ENCODE results near the gene SIPA1L3. TPM values are rescaled to one million over a fixed set of nuclear protein-coding genes. Genes with fewer than 3 reads are reported as not detected.
A peak's percentile ranks its signal among the peaks of the same experiment; 100 is the strongest.

The SIPA1L3 gene, protein sequence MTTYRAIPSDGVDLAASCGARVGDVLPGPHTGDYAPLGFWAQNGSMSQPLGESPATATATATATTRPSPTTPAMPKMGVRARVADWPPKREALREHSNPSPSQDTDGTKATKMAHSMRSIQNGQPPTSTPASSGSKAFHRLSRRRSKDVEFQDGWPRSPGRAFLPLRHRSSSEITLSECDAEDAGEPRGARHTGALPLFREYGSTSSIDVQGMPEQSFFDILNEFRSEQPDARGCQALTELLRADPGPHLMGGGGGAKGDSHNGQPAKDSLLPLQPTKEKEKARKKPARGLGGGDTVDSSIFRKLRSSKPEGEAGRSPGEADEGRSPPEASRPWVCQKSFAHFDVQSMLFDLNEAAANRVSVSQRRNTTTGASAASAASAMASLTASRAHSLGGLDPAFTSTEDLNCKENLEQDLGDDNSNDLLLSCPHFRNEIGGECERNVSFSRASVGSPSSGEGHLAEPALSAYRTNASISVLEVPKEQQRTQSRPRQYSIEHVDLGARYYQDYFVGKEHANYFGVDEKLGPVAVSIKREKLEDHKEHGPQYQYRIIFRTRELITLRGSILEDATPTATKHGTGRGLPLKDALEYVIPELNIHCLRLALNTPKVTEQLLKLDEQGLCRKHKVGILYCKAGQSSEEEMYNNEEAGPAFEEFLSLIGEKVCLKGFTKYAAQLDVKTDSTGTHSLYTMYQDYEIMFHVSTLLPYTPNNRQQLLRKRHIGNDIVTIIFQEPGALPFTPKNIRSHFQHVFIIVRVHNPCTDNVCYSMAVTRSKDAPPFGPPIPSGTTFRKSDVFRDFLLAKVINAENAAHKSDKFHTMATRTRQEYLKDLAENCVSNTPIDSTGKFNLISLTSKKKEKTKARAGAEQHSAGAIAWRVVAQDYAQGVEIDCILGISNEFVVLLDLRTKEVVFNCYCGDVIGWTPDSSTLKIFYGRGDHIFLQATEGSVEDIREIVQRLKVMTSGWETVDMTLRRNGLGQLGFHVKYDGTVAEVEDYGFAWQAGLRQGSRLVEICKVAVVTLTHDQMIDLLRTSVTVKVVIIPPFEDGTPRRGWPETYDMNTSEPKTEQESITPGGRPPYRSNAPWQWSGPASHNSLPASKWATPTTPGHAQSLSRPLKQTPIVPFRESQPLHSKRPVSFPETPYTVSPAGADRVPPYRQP (N-terminal part only)
- polyA plus RNA-seq (2011; rRNA removed) (28.9 and 47.8 TPM in 2 replicates), polyA plus RNA-seq (2017; fragmentation: RNase III; extraction: RNeasy Plus Mini Kit Qiagen cat#74134 plus additional on column Dnase treatment) (50.6 to 55.4 TPM (median 53.9 TPM) in 3 replicates), polyA minus RNA-seq (2011; rRNA and poly(A)+ RNA removed) (156 and 168 TPM in 2 replicates)
- 27.9 and 36.2 TPM in 2 replicates for polyA plus RNA-seq (2012; cell fraction: cytosol; rRNA removed)
- polyA plus RNA-seq (2012; cell fraction: nucleus; rRNA removed), result 73.6 and 96.7 TPM in 2 replicates

- POLR2A ChIA-PET, result interaction anchor here (0.9 to 3.4 kb wide), 11 partner anchors 11 to 1792 kb away, joined by 3 to 57 read pairs (median 5); partner anchors contain the start of genes POLR2I, PSMD8 and TBCB
- FAIRE-seq (peak; percentile 81), ATAC-seq (peak; percentile 91 to 97), DNase-seq (ENCODE audit: low read depth in 1 of 2, low spot score in 1 of 2) (peak; percentile 99)
- CTCF ChIA-PET, result interaction anchor here (0.5 to 16.1 kb wide), 33 partner anchors 8 to 1754 kb away, joined by 3 to 408 read pairs (median 5); partner anchors contain the start of gene FAM98C
- Histone ChIP-seq H3K9me3 (no peaks in the 10 kb centered on the region), H3K4me1 (peaks cover 30% of the 10 kb centered on the region), H3K4me2 (peak within 1 kb of the TSS; percentile 90), H3K27ac (peak within 1 kb of the TSS; percentile 83 to 87), H3K4me3 (peak within 1 kb of the TSS; percentile 69)
- TF ChIP-seq BCL3 (IDR thresholded peaks at IDR 0.05) (peak; percentile 71; the same call in 2 of the 3 replicates), NFE2L2 (conservative IDR thresholded peaks at IDR 0.05; ENCODE audit: low read length) (no peak), FOSL2 (IDR thresholded peaks at IDR 0.05) (no peak), FOSL2 (CRISPR knock-in tag; IDR thresholded peaks at IDR 0.05) (no peak; the same call in 1 of the 2 replicates), HOXB13 (CRISPR knock-in tag; IDR thresholded peaks at IDR 0.05; ENCODE audit: low read depth) (0 out of 2 replicates have a peak, but pooled peaks have one; percentile 8), CBX8 (IDR thresholded peaks at IDR 0.05) (no peak), RAD21 (conservative IDR thresholded peaks at IDR 0.05 in 1 of 2, IDR thresholded peaks at IDR 0.05 in 1 of 2) (peak; percentile 16 to 45), HOXA7 (CRISPR knock-in tag; IDR thresholded peaks at IDR 0.05) (no peak), POLR2AphosphoS2 (conservative IDR thresholded peaks at IDR 0.05; ENCODE audit: low read length) (no peak), PHF8 (IDR thresholded peaks at IDR 0.05; ENCODE audit: borderline replicate concordance, low read depth) (peak; percentile 48), HOXB5 (CRISPR knock-in tag; IDR thresholded peaks at IDR 0.05) (peak; percentile 30; the same call in 1 of the 2 replicates), POLR2A (IDR thresholded peaks at IDR 0.05; ENCODE audit: low read length) (peak; percentile 74), KDM5A (IDR thresholded peaks at IDR 0.05) (0 out of 2 replicates have a peak, but pooled peaks have one; percentile 15), ESRRA (IDR thresholded peaks at IDR 0.05; ENCODE audit: borderline replicate concordance, low read length) (no peak), GATA3 (IDR thresholded peaks at IDR 0.05; ENCODE audit: borderline replicate concordance) (peak; percentile 39), JUN (IDR thresholded peaks at IDR 0.05) (peak; percentile 67 to 78; a peak in 4 of 5 replicates), EP300 (IDR thresholded peaks at IDR 0.05) (no peak; a peak in 1 of 5 replicates), ZSCAN20 (CRISPR knock-in tag; IDR thresholded peaks at IDR 0.05) (no peak), MAX (IDR thresholded peaks at IDR 0.05) (peak; percentile 79), RARB (CRISPR knock-in tag; IDR thresholded peaks at IDR 0.05) (no peak), EHMT2 (IDR thresholded peaks at IDR 0.05; ENCODE audit: low read depth) (no peak), ZFP36 (IDR thresholded peaks at IDR 0.05; ENCODE audit: borderline replicate concordance, partially characterized antibody) (no peak), USF2 (IDR thresholded peaks at IDR 0.05) (0 out of 2 replicates have a peak, but pooled peaks have one; percentile 10)
- TF ChIP-seq, protein P1, sequence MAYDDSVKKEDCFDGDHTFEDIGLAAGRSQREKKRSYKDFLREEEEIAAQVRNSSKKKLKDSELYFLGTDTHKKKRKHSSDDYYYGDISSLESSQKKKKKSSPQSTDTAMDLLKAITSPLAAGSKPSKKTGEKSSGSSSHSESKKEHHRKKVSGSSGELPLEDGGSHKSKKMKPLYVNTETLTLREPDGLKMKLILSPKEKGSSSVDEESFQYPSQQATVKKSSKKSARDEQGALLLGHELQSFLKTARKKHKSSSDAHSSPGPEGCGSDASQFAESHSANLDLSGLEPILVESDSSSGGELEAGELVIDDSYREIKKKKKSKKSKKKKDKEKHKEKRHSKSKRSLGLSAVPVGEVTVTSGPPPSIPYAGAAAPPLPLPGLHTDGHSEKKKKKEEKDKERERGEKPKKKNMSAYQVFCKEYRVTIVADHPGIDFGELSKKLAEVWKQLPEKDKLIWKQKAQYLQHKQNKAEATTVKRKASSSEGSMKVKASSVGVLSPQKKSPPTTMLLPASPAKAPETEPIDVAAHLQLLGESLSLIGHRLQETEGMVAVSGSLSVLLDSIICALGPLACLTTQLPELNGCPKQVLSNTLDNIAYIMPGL (CRISPR knock-in tag; IDR thresholded peaks at IDR 0.05; ENCODE audit: borderline replicate concordance), result no peak
- WGBS (ENCODE audit: missing lambda C conversion rate), result 1% methylated on average over 70 of the region's 95 CpGs
These were observed at the start of gene SIPA1L3 for GRCh38 chr19:37906869-37907734. Gene SIPA1L3 (plus strand): TSS chr19:37907208. CDS start chr19:38081566, 174,358 bp downstream.
